HepG2 (cell line): ENCODE measurements around the gene MEA1. TPM values are rescaled to one million over a fixed set of nuclear protein-coding genes. Genes with fewer than 3 reads are reported as not detected.

Experiments
- ARNT2 ChIP-seq: sonication (generic); formaldehyde crosslinking; IDR thresholded peaks from 2 replicates; pipeline ENCODE4 v1.8.0; 2022; ENCODE audit warnings: mild to moderate bottlenecking, low read depth, missing genetic modification reagents, moderate library complexity
- ELF1 ChIP-seq: sonication (generic); formaldehyde crosslinking; IDR thresholded peaks from 2 replicates; pipeline ENCODE4 v1.4.0; 2020; ENCODE audit warnings: missing genetic modification reagents
- GATAD1 ChIP-seq: IDR thresholded peaks from 2 replicates; pipeline ENCODE4 v1.6.1; 2016; ENCODE audit warnings: missing genetic modification reagents, missing compliant biosample characterization
- HHEX ChIP-seq: IDR thresholded peaks from 2 replicates; pipeline ENCODE4 v1.6.1; 2016; ENCODE audit warnings: control low read depth
- HINFP ChIP-seq: sonication (generic); formaldehyde crosslinking; IDR thresholded peaks from 2 replicates; pipeline ENCODE4 v1.4.0; 2020; ENCODE audit warnings: low read depth, mild to moderate bottlenecking, missing genetic modification reagents
- HIVEP1 ChIP-seq: sonication (generic); formaldehyde crosslinking; IDR thresholded peaks from 2 replicates; pipeline ENCODE4 v1.4.0; 2020; ENCODE audit warnings: mild to moderate bottlenecking, missing genetic modification reagents
- MIER2 ChIP-seq: IDR thresholded peaks from 2 replicates; pipeline ENCODE4 v1.6.1; 2016; ENCODE audit warnings: missing biosample characterization, missing genetic modification reagents
- MTA1 ChIP-seq: sonication (generic); formaldehyde crosslinking; IDR thresholded peaks from 2 replicates; pipeline ENCODE4 v1.4.0; 2020; ENCODE audit warnings: missing genetic modification reagents, mild to moderate bottlenecking, borderline replicate concordance
- PATZ1 ChIP-seq: sonication (generic); formaldehyde crosslinking; IDR thresholded peaks from 2 replicates; pipeline ENCODE4 v1.4.0; 2020; ENCODE audit warnings: missing genetic modification reagents
- PRDM10 ChIP-seq: sonication (generic); formaldehyde crosslinking; IDR thresholded peaks from 2 replicates; pipeline ENCODE4 v1.4.0; 2020; ENCODE audit warnings: low read depth, missing genetic modification reagents
- SNRNP70 ChIP-seq: fragments of 200-400 bp; formaldehyde crosslinking; IDR thresholded peaks from 2 replicates; pipeline ENCODE4 v1.6.1; 2017; ENCODE audit warnings: mild to moderate bottlenecking, low read depth, low read length, moderate library complexity
- ZNF101 ChIP-seq: sonication (generic); formaldehyde crosslinking; IDR thresholded peaks from 2 replicates; pipeline ENCODE4 v1.4.0; 2020; ENCODE audit warnings: mild to moderate bottlenecking, low read depth, missing genetic modification reagents, borderline replicate concordance
- ZNF430 ChIP-seq: sonication (generic); formaldehyde crosslinking; IDR thresholded peaks from 2 replicates; pipeline ENCODE4 v1.9.0; 2021; ENCODE audit warnings: mild to moderate bottlenecking, missing genetic modification reagents
- ZNF460 ChIP-seq: sonication (generic); formaldehyde crosslinking; IDR thresholded peaks from 2 replicates; pipeline ENCODE4 v1.5.1; 2020; ENCODE audit warnings: missing genetic modification reagents, mild to moderate bottlenecking, borderline replicate concordance
- ZNF687 ChIP-seq: sonication (generic); formaldehyde crosslinking; IDR thresholded peaks from 2 replicates; pipeline ENCODE4 v1.5.1; 2020; ENCODE audit warnings: mild to moderate bottlenecking, missing genetic modification reagents, moderate library complexity
- ZNF816 ChIP-seq: sonication (generic); formaldehyde crosslinking; IDR thresholded peaks from 2 replicates; pipeline ENCODE4 v1.8.0; 2022; ENCODE audit warnings: missing genetic modification reagents, mild to moderate bottlenecking, borderline replicate concordance
- polyA plus RNA-seq, 8 experiments: library from polyadenylated mRNA; depleted of rRNA in 3 of 8; stranded (reverse) in 7 of 8; unstranded in 1 of 8; fragments of >200 nt; fragmentation: Illumina TruSeq in 4 of 8; extraction: Trizol in 4 of 8; gene quantifications; 2 replicates each; pipeline versions ENCODE4 v1.2.1 to v1.2.3, GENCODE V29; 2011 to 2016; ENCODE audit warnings: low read depth in 4 of 8, missing spikeins in 1 of 8, mixed read lengths in 1 of 8; ENCODE audit not compliant: insufficient read depth in 1 of 8
- total RNA-seq, 5 experiments: library from RNA; depleted of rRNA; stranded (reverse); fragments of >200 nt; fragmentation: Illumina TruSeq; extraction: Trizol; gene quantifications; 2 replicates each; pipeline ENCODE4 v1.2.3, GENCODE V29; 2016; ENCODE audit warnings: low read depth in 1 of 5

MEA1 gene
- total and polyA plus RNA-seq, 2 of the 13 experiments (the other 11 are each of a cell fraction or from before 2014, with no cell fraction given), result 75.6 to 86.2 TPM

GRCh38 chr6:43060034-43060754 lies 46.4 kb upstream of the MEA1 start (continued):
- TF ChIP-seq PRDM10 (CRISPR knock-in tag), result peak; percentile 84
- TF ChIP-seq ARNT2 (CRISPR knock-in tag), result no peak; the same call in 1 of the 2 replicates
- peak; percentile 74 for TF ChIP-seq HIVEP1 (CRISPR knock-in tag)
- TF ChIP-seq MIER2 (CRISPR knock-in tag), result 0 out of 2 replicates have a peak, but pooled peaks have one; percentile 35
- TF ChIP-seq ELF1, result peak; percentile 62; the same call in 1 of the 2 replicates
- 0 out of 2 replicates have a peak, but pooled peaks have one; percentile 68 for TF ChIP-seq ZNF101
- TF ChIP-seq SNRNP70, result no peak
- TF ChIP-seq MTA1 (CRISPR knock-in tag), result 0 out of 2 replicates have a peak, but pooled peaks have one; percentile 85
- no peak for TF ChIP-seq HHEX
- 0 out of 2 replicates have a peak, but pooled peaks have one; percentile 56 for TF ChIP-seq ZNF816 (CRISPR knock-in tag)
- peak; percentile 89 for TF ChIP-seq PATZ1 (CRISPR knock-in tag)
- 0 out of 2 replicates have a peak, but pooled peaks have one; percentile 9 for TF ChIP-seq ZNF460 (CRISPR knock-in tag)
- 0 out of 2 replicates have a peak, but pooled peaks have one; percentile 59 for TF ChIP-seq HINFP
- TF ChIP-seq GATAD1, result peak; percentile 47; the same call in 1 of the 2 replicates
- peak; percentile 59 for TF ChIP-seq ZNF687 (CRISPR knock-in tag)
- TF ChIP-seq ZNF430 (CRISPR knock-in tag), result 0 out of 2 replicates have a peak, but pooled peaks have one; percentile 64
